Ovary (tissue), 3 donors: ENCODE data around the gene LIPI.

Experiments
- CTCF ChIP-seq, 3 donors: fragments of 450-650 bp in 2 of 3; fragments of 200-600 bp in 1 of 3; IDR thresholded peaks; one replicate each; pipeline versions ENCODE4 v1.5.1 to v1.8.0; 2016 to 2022; ENCODE audit warnings: antibody characterized with exemption in 3 of 3, mild to moderate bottlenecking in 1 of 3
- EP300 ChIP-seq: sonication (generic); formaldehyde crosslinking; IDR thresholded peaks from one replicate; pipeline ENCODE4 v1.6.1; 2017; ENCODE audit warnings: antibody characterized with exemption
- POLR2A ChIP-seq: fragments of 450-650 bp; IDR thresholded peaks from one replicate; pipeline ENCODE4 v1.6.1; 2017; ENCODE audit warnings: antibody characterized with exemption, mild to moderate bottlenecking, moderate library complexity
- donor health status: DM: no; HTN: no; CAD: no.

- no peak for TF ChIP-seq CTCF (IDR thresholded peaks at IDR 0.05)
- TF ChIP-seq POLR2A = no peak
- no peak for TF ChIP-seq EP300
Measured at GRCh38 chr21:14210738-14211137, at the start of gene LIPI.
